IPS-20b (cell line): ENCODE results near the gene MTMR12.
A peak's percentile ranks its signal among the peaks of the same experiment; 100 is the strongest.

Experiments used
- H3K27ac ChIP-seq: one replicate; pipeline ENCODE4 v1.5.1; 2013; ENCODE audit warnings: low read length
- H3K27me3 ChIP-seq: 2 replicates; pipeline ENCODE4 v1.6.1; 2013; ENCODE audit warnings: mild to moderate bottlenecking, low read length, inconsistent platforms; ENCODE audit not compliant: insufficient read depth
- H3K36me3 ChIP-seq: 2 replicates; pipeline ENCODE4 v1.6.1; 2013; ENCODE audit warnings: low read depth, mild to moderate bottlenecking, inconsistent platforms, low read length, moderate library complexity; ENCODE audit not compliant: insufficient read depth
- H3K4me1 ChIP-seq: 2 replicates; pipeline ENCODE4 v1.6.1; 2013; ENCODE audit warnings: mild to moderate bottlenecking, control low read depth, inconsistent platforms, low read length, moderate library complexity; ENCODE audit not compliant: insufficient read depth
- H3K4me3 ChIP-seq: 2 replicates; pipeline ENCODE4 v1.5.1; 2013; ENCODE audit warnings: mild to moderate bottlenecking, low read length, inconsistent platforms
- H3K9ac ChIP-seq: 2 replicates; pipeline ENCODE4 v1.6.1; 2013; ENCODE audit warnings: low read depth, mild to moderate bottlenecking, inconsistent platforms, low read length, moderate library complexity
- H3K9me3 ChIP-seq: 2 replicates; pipeline ENCODE4 v1.6.1; 2013; ENCODE audit warnings: mild to moderate bottlenecking, low read depth, low read length, inconsistent platforms; ENCODE audit not compliant: insufficient read depth

MTMR12 gene

DNA sequence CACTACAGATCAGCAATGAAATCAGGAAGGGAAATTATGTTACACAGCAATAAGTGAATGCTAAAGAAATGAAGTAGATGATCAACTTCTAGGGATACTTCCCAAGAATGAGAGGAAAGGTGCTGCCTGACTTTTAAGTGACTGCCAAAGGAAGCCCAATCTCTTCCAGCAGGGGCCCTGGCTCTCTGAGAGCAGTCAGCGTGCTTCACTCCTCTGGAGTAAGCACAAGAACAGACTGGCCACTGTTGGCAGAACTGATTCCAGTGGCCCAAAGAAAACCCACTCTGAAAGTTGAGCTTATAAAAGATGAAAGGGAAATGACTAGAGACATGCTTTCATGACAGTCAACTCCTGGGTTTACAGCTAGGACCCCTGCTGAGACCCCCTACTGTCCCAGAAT is 41.8 kb downstream of the MTMR12 start:
- H3K27me3 ChIP-seq, result no peaks in the 10 kb centered on the region
- no peak overlapping the region for H3K9ac ChIP-seq
- peaks cover 21% of the 10 kb centered on the region for H3K4me1 ChIP-seq
- peaks cover 79% of the 10 kb centered on the region for H3K36me3 ChIP-seq
- H3K27ac ChIP-seq, result peak overlapping the region; percentile 27
- no peaks in the 10 kb centered on the region for H3K9me3 ChIP-seq
- H3K4me3 ChIP-seq, result no peak overlapping the region

DNA sequence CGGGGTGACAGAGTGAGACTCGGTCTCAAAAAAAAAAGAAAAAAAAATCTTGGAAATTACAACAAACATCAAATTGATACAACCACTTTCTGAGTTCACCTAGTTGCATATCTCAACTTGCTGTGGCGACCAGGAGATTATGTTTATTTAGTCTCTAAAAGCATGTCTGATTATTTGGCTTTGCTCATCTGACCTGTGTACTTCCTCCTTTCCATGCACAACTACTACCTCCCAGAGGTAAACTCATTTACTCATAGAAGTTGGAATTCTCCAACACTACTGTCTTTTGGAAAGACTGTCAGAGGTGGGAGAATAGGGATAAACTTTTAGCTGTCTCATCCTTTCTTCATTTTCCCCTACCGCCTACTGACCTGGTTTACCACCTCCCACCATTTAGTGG is 42.6 kb downstream of the MTMR12 start:
- Histone ChIP-seq H3K36me3 (peaks cover 87% of the 10 kb centered on the region), H3K27me3 (no peaks in the 10 kb centered on the region), H3K27ac (no peak overlapping the region), H3K4me3 (no peak overlapping the region), H3K4me1 (peaks cover 13% of the 10 kb centered on the region), H3K9ac (no peak overlapping the region), H3K9me3 (no peaks in the 10 kb centered on the region)

- H3K9ac ChIP-seq, result no peak overlapping the region
- no peaks in the 10 kb centered on the region for H3K9me3 ChIP-seq
- no peak overlapping the region for H3K27ac ChIP-seq
- H3K36me3 ChIP-seq, result peaks cover 92% of the 10 kb centered on the region
- no peak overlapping the region for H3K4me3 ChIP-seq
- H3K4me1 ChIP-seq, result no peaks in the 10 kb centered on the region
- H3K27me3 ChIP-seq, result no peaks in the 10 kb centered on the region
Observed at GRCh38 chr5:32265902-32266301, 46.8 kb downstream of the MTMR12 start.

DNA sequence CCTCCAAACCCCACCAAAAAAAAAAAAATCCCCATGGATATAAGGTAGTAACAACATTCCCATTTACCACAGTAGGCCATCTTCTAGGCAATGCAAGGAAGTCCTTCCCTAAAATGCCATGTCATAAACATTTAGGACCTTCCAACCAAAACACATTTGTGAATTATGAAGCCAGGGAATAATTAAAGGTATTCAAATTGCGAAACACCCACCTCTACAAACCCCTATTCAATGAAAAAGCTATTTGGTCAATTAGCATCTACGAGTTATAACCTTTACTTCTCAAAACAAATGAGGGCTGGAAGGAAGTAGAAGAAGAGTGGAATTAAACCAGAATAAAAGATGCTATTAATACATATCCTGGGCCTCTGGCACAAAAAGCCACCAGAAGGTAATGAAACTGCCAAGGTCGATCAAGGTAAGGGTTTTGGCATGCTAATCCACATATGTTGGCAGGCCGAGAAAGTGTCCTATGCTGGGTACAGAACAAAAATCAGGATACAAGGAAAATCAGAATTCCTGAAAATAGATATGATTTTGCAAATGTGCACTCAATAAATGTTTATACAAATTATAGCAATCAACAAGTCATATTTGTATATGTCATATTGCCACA is 47.7 kb downstream of the MTMR12 start:
- no peaks in the 10 kb centered on the region for H3K9me3 ChIP-seq
- no peak overlapping the region for H3K4me3 ChIP-seq
- H3K27me3 ChIP-seq, result no peaks in the 10 kb centered on the region
- H3K9ac ChIP-seq, result no peak overlapping the region
- H3K4me1 ChIP-seq, result no peaks in the 10 kb centered on the region
- H3K36me3 ChIP-seq, result peaks cover 87% of the 10 kb centered on the region
- H3K27ac ChIP-seq, result no peak overlapping the region

GRCh38 chr5:32263684-32264083 is 49.1 kb downstream of the MTMR12 start:
- H3K9ac ChIP-seq, result no peak overlapping the region
- no peaks in the 10 kb centered on the region for H3K27me3 ChIP-seq
- no peak overlapping the region for H3K4me3 ChIP-seq
- H3K27ac ChIP-seq, result no peak overlapping the region
- H3K4me1 ChIP-seq, result no peaks in the 10 kb centered on the region
- no peaks in the 10 kb centered on the region for H3K9me3 ChIP-seq
- peaks cover 91% of the 10 kb centered on the region for H3K36me3 ChIP-seq

GRCh38 chr5:32261198-32261597 is 51.5 kb downstream of the MTMR12 start:
- no peak overlapping the region for H3K27ac ChIP-seq
- H3K4me3 ChIP-seq, result no peak overlapping the region
- H3K4me1 ChIP-seq, result no peaks in the 10 kb centered on the region
- H3K9me3 ChIP-seq, result no peaks in the 10 kb centered on the region
- no peak overlapping the region for H3K9ac ChIP-seq
- no peaks in the 10 kb centered on the region for H3K27me3 ChIP-seq
- peaks cover 89% of the 10 kb centered on the region for H3K36me3 ChIP-seq

DNA sequence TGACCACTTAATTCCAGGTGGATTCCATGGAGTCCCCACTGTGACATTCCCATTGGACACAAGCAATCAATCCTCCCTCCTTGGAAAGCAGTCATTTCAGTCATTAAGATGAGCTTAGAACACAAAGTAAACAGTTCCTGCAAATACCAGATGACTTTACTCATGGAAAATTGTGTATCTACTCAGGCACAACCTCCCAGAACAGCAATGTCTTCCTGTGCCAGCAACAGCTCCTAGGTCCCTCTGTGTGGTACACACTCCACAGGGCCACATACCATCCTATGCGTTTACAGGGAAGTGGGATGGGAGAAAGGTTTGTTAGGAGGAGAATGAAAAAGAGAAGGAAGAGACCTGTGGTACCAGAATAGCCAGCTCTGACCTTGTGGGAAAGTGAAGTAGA is 53.7 kb downstream of the MTMR12 start:
- H3K4me1 ChIP-seq, result no peaks in the 10 kb centered on the region
- H3K27ac ChIP-seq, result no peak overlapping the region
- no peaks in the 10 kb centered on the region for H3K27me3 ChIP-seq
- no peak overlapping the region for H3K4me3 ChIP-seq
- no peak overlapping the region for H3K9ac ChIP-seq
- no peaks in the 10 kb centered on the region for H3K9me3 ChIP-seq
- peaks cover 88% of the 10 kb centered on the region for H3K36me3 ChIP-seq

- no peak overlapping the region for H3K9ac ChIP-seq
- H3K4me1 ChIP-seq, result no peaks in the 10 kb centered on the region
- no peaks in the 10 kb centered on the region for H3K9me3 ChIP-seq
- H3K4me3 ChIP-seq, result no peak overlapping the region
- H3K27ac ChIP-seq, result no peak overlapping the region
- H3K36me3 ChIP-seq, result peaks cover 88% of the 10 kb centered on the region
- H3K27me3 ChIP-seq, result no peaks in the 10 kb centered on the region
Observed at GRCh38 chr5:32258424-32258823, 54.3 kb downstream of the MTMR12 start.

DNA sequence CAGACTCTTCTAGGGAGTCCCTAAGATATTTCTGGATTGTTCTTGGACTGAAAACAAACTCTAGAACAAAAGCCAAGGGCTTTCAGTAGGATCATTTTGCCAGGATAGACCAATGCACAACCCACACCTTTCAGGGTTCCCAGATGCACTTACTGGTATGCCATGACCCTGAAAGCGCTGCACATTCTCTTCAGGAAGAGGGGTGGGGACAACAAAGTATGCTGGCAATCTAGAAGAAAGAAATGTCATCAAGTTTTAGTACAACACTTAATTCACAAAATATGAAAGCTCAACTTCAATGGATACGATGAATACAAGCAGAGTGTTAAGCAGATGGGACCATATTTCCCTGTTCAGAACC is 57.2 kb downstream of the MTMR12 start:
- Histone ChIP-seq H3K36me3 (peaks cover 90% of the 10 kb centered on the region), H3K9me3 (no peaks in the 10 kb centered on the region), H3K4me3 (no peak overlapping the region), H3K27ac (no peak overlapping the region), H3K4me1 (no peaks in the 10 kb centered on the region), H3K9ac (no peak overlapping the region), H3K27me3 (no peaks in the 10 kb centered on the region)

DNA sequence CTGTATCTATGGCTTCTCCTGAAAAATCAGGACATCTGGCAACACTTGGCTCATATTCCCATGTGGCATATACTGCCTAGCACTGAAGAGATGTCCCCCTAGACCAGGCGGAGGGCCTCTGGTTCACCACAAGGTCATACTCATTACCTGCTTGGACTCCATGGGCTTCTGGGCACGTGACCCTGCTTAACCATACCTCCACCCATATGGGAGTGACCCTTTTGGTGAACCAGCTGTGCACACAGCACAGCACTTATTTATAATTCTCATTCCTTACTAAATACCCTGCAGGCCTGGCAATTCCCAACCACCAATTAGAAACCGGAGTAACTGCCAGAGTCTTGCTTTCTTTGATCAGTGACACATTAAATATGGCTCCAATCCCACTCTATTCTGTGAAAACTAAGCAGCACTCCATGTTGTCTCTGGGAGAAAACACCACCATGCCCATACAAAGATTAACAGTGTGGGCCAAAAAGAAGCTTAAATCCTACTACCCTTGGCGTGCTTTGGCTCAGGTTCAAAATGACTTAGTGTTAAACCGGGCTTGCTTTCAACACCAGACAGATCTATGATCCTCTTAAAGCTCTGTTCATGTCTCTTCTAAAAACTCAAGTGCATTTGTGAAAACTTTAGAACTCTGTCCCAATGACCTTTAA is 57.7 kb downstream of the MTMR12 start:
- Histone ChIP-seq H3K9me3 (no peaks in the 10 kb centered on the region), H3K9ac (no peak overlapping the region), H3K36me3 (peaks cover 90% of the 10 kb centered on the region), H3K27ac (no peak overlapping the region), H3K27me3 (no peaks in the 10 kb centered on the region), H3K4me3 (no peak overlapping the region), H3K4me1 (no peaks in the 10 kb centered on the region)

DNA sequence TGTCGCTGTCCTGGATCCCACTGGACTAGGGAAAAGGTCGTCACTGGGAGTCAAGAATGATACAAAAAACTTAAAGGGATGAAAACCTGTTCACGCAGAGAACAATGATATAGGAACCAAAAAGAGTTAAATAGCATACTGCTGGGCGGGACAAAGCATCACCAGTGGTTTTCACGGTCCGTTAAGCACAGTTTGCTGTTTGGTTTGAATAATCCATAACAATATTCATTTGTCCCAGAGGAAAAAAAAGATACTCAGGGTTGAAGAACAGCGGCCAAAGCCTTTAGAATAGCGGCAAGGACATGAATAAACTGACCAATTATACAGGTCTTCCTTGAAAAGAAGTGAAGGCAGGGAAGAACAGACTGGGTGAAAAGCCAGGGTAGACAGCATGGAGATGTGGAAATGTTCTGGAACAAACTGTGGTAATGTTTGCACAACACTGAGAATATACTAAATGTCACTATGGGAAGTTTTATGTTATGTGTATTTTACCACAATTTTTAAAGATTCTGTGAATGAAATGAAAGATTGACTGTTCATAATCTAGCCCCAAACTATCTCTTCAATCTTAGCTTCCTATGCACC is 60.8 kb downstream of the MTMR12 start:
- Histone ChIP-seq H3K9ac (no peak overlapping the region), H3K4me1 (no peaks in the 10 kb centered on the region), H3K36me3 (peaks cover 92% of the 10 kb centered on the region), H3K9me3 (no peaks in the 10 kb centered on the region), H3K4me3 (no peak overlapping the region), H3K27ac (no peak overlapping the region), H3K27me3 (no peaks in the 10 kb centered on the region)

DNA sequence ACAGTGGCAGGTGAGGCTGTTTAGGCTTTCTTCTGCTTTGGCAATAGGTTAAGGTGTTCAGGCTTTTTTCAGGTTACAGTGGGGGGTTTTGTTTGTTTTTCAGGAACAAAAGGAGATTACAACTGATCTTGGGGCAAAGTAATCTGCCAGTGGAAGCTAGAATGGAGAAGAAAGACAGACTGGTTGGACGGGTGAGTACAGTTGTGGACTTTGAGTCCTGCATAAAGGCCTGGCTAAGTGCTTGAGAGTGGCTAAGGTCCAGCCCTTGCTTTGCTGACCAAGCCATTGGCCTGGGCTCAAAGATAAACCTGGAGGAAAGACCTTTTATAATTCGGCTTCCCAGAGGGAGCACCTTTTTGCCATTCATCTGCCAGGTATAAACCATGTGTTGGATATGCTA is 63.1 kb downstream of the MTMR12 start:
- Histone ChIP-seq H3K36me3 (peaks cover 92% of the 10 kb centered on the region), H3K27me3 (no peaks in the 10 kb centered on the region), H3K4me1 (no peaks in the 10 kb centered on the region)

More for the DNA sequence above, 63.1 kb downstream of the MTMR12 start:
- Histone ChIP-seq H3K9ac (no peak overlapping the region; the same call in 1 of the 2 replicates), H3K27ac (no peak overlapping the region), H3K4me3 (no peak overlapping the region), H3K9me3 (no peaks in the 10 kb centered on the region)
